SW480 (cell line): ENCODE results near the gene AGPAT3.

ENCODE experiments used
- DNase-seq: peaks from one replicate; pipeline ENCODE4 v3.0.0-alpha.2; 2016; ENCODE audit warnings: low spot score

Gene AGPAT3

GRCh38 chr21:43864313-43864961, 586 bp upstream of the AGPAT3 start:
- peak; percentile 71 for DNase-seq

- DNase-seq: peak; percentile 24
Observed at GRCh38 chr21:43865540-43866259, 677 bp downstream of the AGPAT3 start.

DNA sequence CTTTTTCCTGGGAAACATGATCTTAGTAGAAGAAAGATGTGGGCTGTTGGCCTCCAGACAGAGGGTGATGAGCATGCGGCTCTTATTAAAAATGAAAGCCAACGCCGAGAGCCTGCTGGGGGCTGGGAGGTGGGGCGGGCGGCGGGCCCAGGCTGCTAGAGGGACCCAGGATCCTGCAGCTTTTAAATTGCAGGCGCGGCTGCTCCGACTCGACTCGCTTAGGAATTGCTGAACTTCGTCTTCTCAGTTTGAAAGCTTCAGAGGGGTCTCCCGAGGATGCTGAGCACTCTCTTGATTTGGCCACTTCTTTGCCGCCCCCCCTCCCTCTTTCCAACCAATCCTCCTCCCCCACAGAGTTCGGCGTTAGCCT, 1.2 kb downstream of the AGPAT3 start:
- DNase-seq: peak; percentile 50

GRCh38 chr21:43866659-43867331, 1.8 kb downstream of the AGPAT3 start:
- DNase-seq: peak; percentile 64

- no peak for DNase-seq
Observed at GRCh38 chr21:43867332-43867703, 2.3 kb downstream of the AGPAT3 start.

- no peak for DNase-seq
Observed at GRCh38 chr21:43867948-43868347, 2.9 kb downstream of the AGPAT3 start.

- DNase-seq: no peak
Observed at GRCh38 chr21:43868461-43868860, 3.4 kb downstream of the AGPAT3 start.

- no peak for DNase-seq
Observed at GRCh38 chr21:43869486-43870325, 4.7 kb downstream of the AGPAT3 start.

GRCh38 chr21:43871487-43871886, 6.5 kb downstream of the AGPAT3 start:
- no peak for DNase-seq

- no peak for DNase-seq
Observed at GRCh38 chr21:43872531-43873197, 7.6 kb downstream of the AGPAT3 start.

GRCh38 chr21:43873673-43874072, 8.7 kb downstream of the AGPAT3 start:
- no peak for DNase-seq

DNA sequence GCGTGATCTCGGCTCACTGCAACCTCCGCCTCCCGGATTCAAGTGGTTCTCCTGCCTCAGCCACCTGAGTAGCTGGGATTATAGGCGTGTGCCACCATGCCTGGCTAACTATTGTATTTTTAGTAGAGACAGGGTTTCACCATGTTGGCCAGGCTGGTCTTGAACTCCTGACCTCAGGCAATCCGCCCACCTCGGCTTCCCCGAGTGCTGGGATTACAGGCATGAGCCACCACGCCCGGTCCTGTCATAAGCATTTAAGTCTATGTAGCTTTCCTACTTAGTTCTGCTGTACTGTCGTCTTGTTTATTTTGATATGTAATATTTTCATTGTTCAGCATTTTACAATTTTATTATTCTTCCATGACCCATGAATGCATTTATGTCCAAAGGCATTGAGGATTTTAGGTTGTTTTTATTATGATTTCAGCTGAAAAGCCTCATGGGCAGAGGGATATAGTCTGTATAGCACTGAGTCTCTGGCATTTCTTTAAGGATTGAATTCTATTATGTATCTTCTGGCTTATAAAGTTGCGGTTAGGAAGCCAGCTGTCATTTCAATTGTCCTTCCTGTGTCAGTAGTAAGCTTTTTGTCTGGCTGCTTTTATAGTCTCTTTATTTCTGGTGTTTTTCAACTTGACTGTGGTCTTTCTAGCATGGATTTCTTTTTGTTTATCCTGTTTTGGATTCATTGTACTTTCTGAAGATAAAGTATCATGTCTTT, 9.2 kb downstream of the AGPAT3 start:
- DNase-seq: no peak

- DNase-seq: no peak
Observed at GRCh38 chr21:43876605-43877004, 11.6 kb downstream of the AGPAT3 start.

DNA sequence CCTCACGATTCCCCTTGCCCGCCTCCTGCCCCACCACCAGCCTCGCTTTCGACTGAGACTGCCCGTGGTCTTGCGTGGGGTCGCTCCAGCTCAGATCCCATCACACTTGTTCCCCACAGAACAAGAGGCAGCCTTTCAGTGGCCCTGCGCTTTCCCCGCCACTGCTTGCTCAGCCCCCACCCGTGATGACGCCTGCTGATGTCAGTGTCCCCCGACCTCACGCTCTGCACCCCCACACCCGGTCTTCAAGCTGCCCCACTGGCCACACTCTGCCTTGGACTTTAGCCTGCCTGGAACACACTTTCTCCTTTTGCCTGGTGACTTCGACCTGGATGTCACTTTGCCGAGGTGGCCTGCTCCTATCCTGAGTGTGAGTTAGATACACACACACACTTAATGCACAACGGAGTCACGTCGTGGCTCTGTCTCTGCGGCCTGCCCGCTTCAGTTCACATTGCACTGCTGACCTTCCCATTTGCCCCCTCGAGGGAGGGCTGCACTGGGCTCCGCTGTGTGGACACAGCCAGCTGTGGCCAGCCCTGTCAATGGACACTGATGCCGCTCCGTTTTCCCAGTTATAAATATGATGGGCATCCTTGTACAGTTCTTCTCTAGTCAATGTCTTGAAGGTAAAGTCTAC, 13.0 kb downstream of the AGPAT3 start:
- no peak for DNase-seq

- no peak for DNase-seq
Observed at GRCh38 chr21:43879348-43880110, 14.5 kb downstream of the AGPAT3 start.

DNA sequence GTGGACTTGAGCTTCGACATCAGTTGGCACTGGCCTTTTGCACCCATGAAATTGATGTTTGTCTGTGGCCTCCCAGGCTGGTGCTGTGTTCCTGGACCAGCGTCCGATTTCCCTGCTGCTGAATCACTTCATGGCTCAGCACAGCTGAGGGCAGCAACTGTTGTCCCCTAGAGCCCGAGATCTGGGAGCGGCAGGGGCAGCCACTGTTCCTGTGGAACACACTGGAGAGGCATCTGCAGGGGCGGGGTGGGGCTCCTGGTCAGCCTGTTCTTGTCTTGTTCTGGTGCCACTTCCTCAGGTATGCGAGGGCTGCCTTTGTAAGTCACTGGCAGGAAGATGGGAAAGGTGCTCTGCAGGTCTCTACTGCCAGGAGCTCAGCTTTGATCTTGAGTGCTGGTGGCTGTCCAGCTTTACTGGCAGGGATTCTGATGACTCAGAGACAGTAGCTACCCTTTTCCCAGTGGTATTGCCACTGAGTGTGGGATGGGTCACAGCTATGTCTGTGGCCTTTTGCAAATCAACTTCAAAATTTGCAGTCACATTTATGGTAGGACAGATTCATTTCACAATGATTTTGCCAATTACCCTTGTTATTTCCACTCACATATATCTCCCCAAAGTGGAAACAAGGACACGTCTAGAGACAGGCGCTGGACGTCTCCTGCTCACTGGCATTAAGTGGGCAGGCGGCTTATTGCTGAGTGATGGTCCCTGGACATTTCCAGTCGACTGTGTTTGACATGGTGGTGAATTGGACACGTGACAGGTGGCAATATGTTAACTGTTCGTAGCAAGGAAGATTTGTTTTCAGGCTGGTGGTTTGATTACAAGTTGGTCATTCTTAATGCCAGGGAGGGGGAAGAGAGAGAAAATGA, 15.3 kb downstream of the AGPAT3 start:
- peak; percentile 94 for DNase-seq

- no peak for DNase-seq
Observed at GRCh38 chr21:43881283-43881682, 16.3 kb downstream of the AGPAT3 start.

DNA sequence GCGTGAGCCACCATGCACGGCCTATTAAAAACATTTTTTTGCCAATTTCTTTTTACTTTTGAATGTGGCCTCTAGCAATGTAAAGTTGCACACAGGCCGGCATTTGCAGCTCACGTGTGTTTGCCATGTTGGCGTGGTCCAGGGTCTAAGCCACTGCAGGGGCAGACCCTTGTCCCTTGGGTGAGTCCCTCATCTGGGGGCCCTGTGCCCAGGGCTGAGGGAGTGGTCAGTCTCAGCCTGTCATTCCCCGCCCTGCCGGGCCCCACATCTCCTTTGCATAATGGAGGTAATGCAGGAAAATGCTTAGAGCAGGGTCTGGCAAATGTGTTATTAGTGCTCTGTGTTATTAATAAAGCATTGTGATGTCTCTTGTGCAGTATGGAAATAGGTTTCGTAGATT, 16.9 kb downstream of the AGPAT3 start:
- no peak for DNase-seq

DNA sequence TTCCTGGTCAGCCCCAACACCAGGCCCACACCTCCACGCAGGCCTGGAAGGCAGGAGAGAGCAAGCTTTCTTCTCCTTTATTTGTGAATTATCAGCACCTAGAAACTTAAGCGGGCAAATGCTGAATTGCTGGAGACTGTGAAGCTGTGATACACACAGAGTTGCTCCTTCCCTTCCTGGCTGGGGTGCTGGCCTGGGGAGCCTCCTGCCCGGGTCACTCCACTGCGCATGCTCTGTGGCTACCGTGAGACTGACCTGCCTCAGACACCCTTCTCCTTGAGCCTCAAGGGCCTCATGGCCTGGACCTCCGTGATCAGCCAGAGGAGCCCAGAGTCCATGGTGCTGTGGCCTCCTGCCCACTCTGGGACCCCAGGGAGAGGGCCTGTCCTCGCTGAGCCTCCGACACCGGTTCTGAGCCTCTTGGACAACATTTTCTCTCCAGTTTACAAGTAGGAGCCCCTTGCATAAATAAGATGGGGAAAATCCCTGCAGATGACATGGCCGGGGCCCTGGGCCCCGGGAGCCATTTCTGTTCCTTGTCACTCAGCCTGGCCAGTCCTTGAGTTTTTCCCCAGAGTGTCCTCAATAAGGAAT, 18.0 kb downstream of the AGPAT3 start:
- DNase-seq: no peak
